H9 (cell line): ENCODE results near the gene ZNF618. TPM values are rescaled to one million over a fixed set of nuclear protein-coding genes. Genes with fewer than 3 reads are reported as not detected.

Experiments used
- DNase-seq: peaks from one replicate; pipeline ENCODE4 v3.0.0-alpha.2; 2017
- H2AFZ ChIP-seq: one replicate; pipeline ENCODE4 v1.6.1; 2013; ENCODE audit warnings: mild to moderate bottlenecking, low read length, control low read depth, moderate library complexity
- H2AK5ac ChIP-seq: 2 replicates; pipeline ENCODE4 v1.6.1; 2013; ENCODE audit warnings: low read length, control low read depth, mixed read lengths; ENCODE audit not compliant: insufficient read length
- H2BK120ac ChIP-seq: one replicate; pipeline ENCODE4 v1.6.1; 2013; ENCODE audit warnings: low read depth, mild to moderate bottlenecking, low read length, control low read depth, inconsistent platforms; ENCODE audit not compliant: poor library complexity, severe bottlenecking
- H2BK12ac ChIP-seq: 2 replicates; pipeline ENCODE4 v1.6.1; 2013; ENCODE audit warnings: low read length, control low read depth, mixed read lengths, low read depth; ENCODE audit not compliant: insufficient read length
- H2BK15ac ChIP-seq: 2 replicates; pipeline ENCODE4 v1.6.1; 2013; ENCODE audit warnings: low read depth, low read length, control low read depth
- H2BK20ac ChIP-seq: one replicate; pipeline ENCODE4 v1.6.1; 2013; ENCODE audit warnings: low read depth, mild to moderate bottlenecking, low read length, control low read depth, inconsistent platforms; ENCODE audit not compliant: poor library complexity, severe bottlenecking
- H2BK5ac ChIP-seq: 2 replicates; pipeline ENCODE4 v1.6.1; 2013; ENCODE audit warnings: low read length, control low read depth, mixed read lengths; ENCODE audit not compliant: insufficient read length
- H3K14ac ChIP-seq: 2 replicates; pipeline ENCODE4 v1.6.1; 2013; ENCODE audit warnings: low read length, control low read depth; ENCODE audit not compliant: insufficient read depth
- H3K18ac ChIP-seq: 2 replicates; pipeline ENCODE4 v1.6.1; 2013; ENCODE audit warnings: low read depth, mild to moderate bottlenecking, mixed read lengths, low read length, control low read depth; ENCODE audit not compliant: insufficient read length
- H3K23ac ChIP-seq: 2 replicates; pipeline ENCODE4 v1.6.1; 2013; ENCODE audit warnings: low read length, control low read depth, mixed read lengths, low read depth; ENCODE audit not compliant: insufficient read length
- H3K23me2 ChIP-seq: 2 replicates; pipeline ENCODE4 v1.6.1; 2013; ENCODE audit warnings: low read depth, mild to moderate bottlenecking, mixed read lengths, low read length, control low read depth; ENCODE audit not compliant: insufficient read length, poor library complexity, severe bottlenecking
- H3K27ac ChIP-seq: 2 replicates; pipeline ENCODE4 v1.5.1; 2013; ENCODE audit warnings: low read length, control low read depth, mixed read lengths, low read depth; ENCODE audit not compliant: insufficient read length
- H3K27me3 ChIP-seq: 2 replicates; pipeline ENCODE4 v1.6.1; 2013; ENCODE audit warnings: low read length, control low read depth, inconsistent platforms; ENCODE audit not compliant: insufficient read depth
- H3K4ac ChIP-seq: 2 replicates; pipeline ENCODE4 v1.6.1; 2013; ENCODE audit warnings: low read depth, mild to moderate bottlenecking, control low read depth, inconsistent platforms, low read length, moderate library complexity
- H3K4me1 ChIP-seq: 2 replicates; pipeline ENCODE4 v1.6.1; 2013; ENCODE audit warnings: low read length, control low read depth, inconsistent platforms; ENCODE audit not compliant: insufficient read depth
- H3K4me2 ChIP-seq: 2 replicates; pipeline ENCODE4 v1.6.1; 2013; ENCODE audit warnings: low read length, control low read depth, mixed read lengths; ENCODE audit not compliant: insufficient read length, insufficient read depth
- H3K56ac ChIP-seq: 2 replicates; pipeline ENCODE4 v1.6.1; 2013; ENCODE audit warnings: low read depth, mild to moderate bottlenecking, mixed read lengths, low read length, control low read depth; ENCODE audit not compliant: insufficient read length
- H3K79me1 ChIP-seq: 2 replicates; pipeline ENCODE4 v1.6.1; 2013; ENCODE audit warnings: low read depth, mild to moderate bottlenecking, moderate library complexity, low read length, control low read depth, inconsistent platforms; ENCODE audit not compliant: insufficient read depth, poor library complexity, severe bottlenecking
- H3K79me2 ChIP-seq: 2 replicates; pipeline ENCODE4 v1.6.1; 2013; ENCODE audit warnings: low read length, control low read depth, inconsistent platforms; ENCODE audit not compliant: insufficient read depth
- H3K9ac ChIP-seq: 2 replicates; pipeline ENCODE4 v1.6.1; 2013; ENCODE audit warnings: low read length, control low read depth, mixed read lengths; ENCODE audit not compliant: insufficient read length; ENCODE audit errors: extremely low read depth
- H3K9me3 ChIP-seq: one replicate; pipeline ENCODE4 v1.6.1; 2013; ENCODE audit warnings: low read depth, low read length, inconsistent platforms; ENCODE audit not compliant: control insufficient read depth
- H3T11ph ChIP-seq: one replicate; pipeline ENCODE4 v1.6.1; 2013; ENCODE audit warnings: mild to moderate bottlenecking, low read length, control low read depth, inconsistent platforms
- H4K20me1 ChIP-seq: one replicate; pipeline ENCODE4 v1.6.1; 2013; ENCODE audit not compliant: control insufficient read depth, insufficient read length, insufficient read depth
- H4K5ac ChIP-seq: 2 replicates; pipeline ENCODE4 v1.6.1; 2013; ENCODE audit warnings: low read depth, mild to moderate bottlenecking, mixed read lengths, low read length, control low read depth; ENCODE audit not compliant: insufficient read length
- H4K8ac ChIP-seq: replicated peaks from 2 replicates; pipeline ENCODE4 v1.6.1; 2013; ENCODE audit warnings: low read length, control low read depth, mixed read lengths, low read depth; ENCODE audit not compliant: insufficient read length
- H4K91ac ChIP-seq: 2 replicates; pipeline ENCODE4 v1.6.1; 2013; ENCODE audit warnings: low read depth, mild to moderate bottlenecking, moderate library complexity, mixed read lengths, low read length, control low read depth; ENCODE audit not compliant: insufficient read length
- H3K27ac Mint-ChIP-seq, 3 experiments: 2 replicates in 2 of 3; 3 replicates in 1 of 3; pipeline ENCODE4 v1.8.0; 2020 to 2021; ENCODE audit warnings: mixed read lengths in 3 of 3, mild to moderate bottlenecking in 1 of 3, moderate library complexity in 1 of 3
- H3K27me3 Mint-ChIP-seq: 2 replicates; pipeline ENCODE4 v1.8.0; 2021; ENCODE audit warnings: low read depth, mild to moderate bottlenecking, moderate library complexity, mixed read lengths
- H3K36me3 Mint-ChIP-seq, 3 experiments: 2 replicates in 2 of 3; 3 replicates in 1 of 3; pipeline ENCODE4 v1.8.0; 2020 to 2021; ENCODE audit warnings: low read depth in 3 of 3, mixed read lengths in 3 of 3; ENCODE audit not compliant: insufficient read depth in 1 of 3
- H3K4me1 Mint-ChIP-seq, 2 experiments: 2 replicates each; pipeline ENCODE4 v1.8.0; 2020; ENCODE audit warnings: mixed read lengths in 2 of 2
- H3K4me3 Mint-ChIP-seq, 2 experiments: 2 replicates in 1 of 2; 3 replicates in 1 of 2; pipeline ENCODE4 v1.8.0; 2020 to 2021; ENCODE audit warnings: mild to moderate bottlenecking in 2 of 2, mixed read lengths in 2 of 2, moderate library complexity in 1 of 2
- H3K9me3 Mint-ChIP-seq, 2 experiments: 2 replicates in 1 of 2; 3 replicates in 1 of 2; pipeline ENCODE4 v1.8.0; 2020; ENCODE audit warnings: mild to moderate bottlenecking in 2 of 2, mixed read lengths in 2 of 2, moderate library complexity in 1 of 2
- CTCF ChIP-seq: fragments of 200-600 bp; sonication (generic); conservative IDR thresholded peaks from 3 replicates; pipeline ENCODE4 v1.8.0; 2021; ENCODE audit warnings: antibody characterized with exemption, mild to moderate bottlenecking
- WGBS: extraction: QIAGEN DNeasy Blood & Tissue Kit; methylation state at CpG from one replicate; pipeline ENCODE4 v1.1.7; 2013; ENCODE audit warnings: missing lambda C conversion rate, low lambda C conversion rate, mixed read lengths; ENCODE audit not compliant: insufficient read length; ENCODE audit errors: extremely low coverage; 5-methylcytosine and 5-hydroxymethylcytosine counted together
- total RNA-seq: library from RNA; stranded (reverse); gene quantifications from 2 replicates; pipeline ENCODE4 v1.2.1, GENCODE V29; 2021

Gene ZNF618
- total RNA-seq, 1 experiment from 2014 or later = 13.6 TPM

GRCh38 chr9:114003351-114003750 lies 127.2 kb downstream of the ZNF618 start:
- no peak for DNase-seq
- H3K23me2 ChIP-seq = peaks cover 3% of the 10 kb centered on the region

More at GRCh38 chr9:114003351-114003750, 127.2 kb downstream of the ZNF618 start:
- H4K5ac ChIP-seq = no peak overlapping the region
- peaks cover 3 to 30% (median 16%) of the 10 kb centered on the region in 3 experiments; a peak in 5 of 7 replicates for H3K36me3 Mint-ChIP-seq
- no peak overlapping the region; a peak in 2 of 7 replicates for H3K27ac Mint-ChIP-seq
- no peak overlapping the region for H2AFZ ChIP-seq
- H2BK12ac ChIP-seq = no peak overlapping the region
- H3K18ac ChIP-seq = no peak overlapping the region
- H3K79me2 ChIP-seq = no peaks in the 10 kb centered on the region
- H3K4me1 ChIP-seq = no peaks in the 10 kb centered on the region
- H3K56ac ChIP-seq = no peak overlapping the region
- 0 out of 4 replicates have a peak, but pooled peaks cover 0 to 2% of the 10 kb centered on the region in 2 experiments for H3K4me1 Mint-ChIP-seq
- H2BK15ac ChIP-seq = no peak overlapping the region
- no peak overlapping the region for H3K27ac ChIP-seq
- no peak overlapping the region for H2BK20ac ChIP-seq
- no CpG with 5 or more reads among the region's 7 CpGs for WGBS
- H4K91ac ChIP-seq = no peak overlapping the region
- no peak overlapping the region for H3K9ac ChIP-seq
- H3K23ac ChIP-seq = no peak overlapping the region
- no peaks in the 10 kb centered on the region for H3K27me3 ChIP-seq
- no peaks in the 10 kb centered on the region for H3K9me3 Mint-ChIP-seq
- no peaks in the 10 kb centered on the region for H3K9me3 ChIP-seq
- H3K79me1 ChIP-seq = no peaks in the 10 kb centered on the region
- no peak overlapping the region for H3K4me2 ChIP-seq
- H3K14ac ChIP-seq = no peak overlapping the region
- H3K4ac ChIP-seq = no peak overlapping the region
- no peak overlapping the region for H2AK5ac ChIP-seq
- no peak overlapping the region for H3K4me3 Mint-ChIP-seq
- no peak for TF ChIP-seq CTCF
- no peaks in the 10 kb centered on the region for H3K27me3 Mint-ChIP-seq
- no peak overlapping the region for H2BK5ac ChIP-seq
- H3T11ph ChIP-seq = no peak overlapping the region
- no peak overlapping the region for H2BK120ac ChIP-seq
- H4K20me1 ChIP-seq = no peaks in the 10 kb centered on the region
- H4K8ac ChIP-seq = no peak overlapping the region
